Stimulated activated naive CD8-positive, alpha-beta T cell treated with anti-CD3 and anti-CD28 coated beads, Interleukin-15, Interleukin-2, amounts not matched to agents 100 U/mL and 50 U/mL, for 24 hours (primary cell): ENCODE data around the gene POU3F2.

Experiments used
- ATAC-seq: fragments of 150-1000 bp; cut with Tn5 transposase; one replicate; pipeline ENCODE4 v1.10.0; 2021
- DNase-seq: peaks from one replicate; pipeline ENCODE4 v3.0.0; 2021

Gene POU3F2

GRCh38 chr6:98844244-98845210 is 10.2 kb downstream of the POU3F2 start:
- DNase-seq (no peak), ATAC-seq (no peak)

- ATAC-seq: peak; percentile 55
- DNase-seq: peak; percentile 77
Observed at GRCh38 chr6:98845211-98846020, 11.0 kb downstream of the POU3F2 start.

GRCh38 chr6:98846021-98846380 is 11.6 kb downstream of the POU3F2 start:
- no peak for DNase-seq

GRCh38 chr6:98847416-98847778 is 13.0 kb downstream of the POU3F2 start:
- ATAC-seq (no peak), DNase-seq (no peak)

More at GRCh38 chr6:98846021-98846380, 11.6 kb downstream of the POU3F2 start:
- no peak for ATAC-seq

GRCh38 chr6:98847779-98848538 is 13.6 kb downstream of the POU3F2 start:
- ATAC-seq: no peak
- peak; percentile 7 for DNase-seq

- DNase-seq: no peak
- ATAC-seq: no peak
Observed at GRCh38 chr6:98848539-98849242, 14.3 kb downstream of the POU3F2 start.

GRCh38 chr6:98864497-98864896 is 30.1 kb downstream of the POU3F2 start:
- no peak for DNase-seq
- no peak for ATAC-seq

- DNase-seq: no peak
- no peak for ATAC-seq
Observed at GRCh38 chr6:98871057-98871456, 36.7 kb downstream of the POU3F2 start.

- ATAC-seq (no peak), DNase-seq (no peak)
Observed at GRCh38 chr6:98871821-98872220, 37.4 kb downstream of the POU3F2 start.

- DNase-seq: no peak
- no peak for ATAC-seq
Observed at GRCh38 chr6:98875375-98875774, 41.0 kb downstream of the POU3F2 start.

GRCh38 chr6:98877250-98877649 is 42.9 kb downstream of the POU3F2 start:
- ATAC-seq (no peak), DNase-seq (no peak)

- ATAC-seq: peak; percentile 49
- no peak for DNase-seq
Observed at GRCh38 chr6:98880486-98880885, 46.1 kb downstream of the POU3F2 start.

- no peak for DNase-seq
- no peak for ATAC-seq
Observed at GRCh38 chr6:98885330-98885729, 51.0 kb downstream of the POU3F2 start.

- DNase-seq (no peak), ATAC-seq (no peak)
Observed at GRCh38 chr6:98887650-98888049, 53.3 kb downstream of the POU3F2 start.
